ENCODE results near the gene ELMO2.

DNA sequence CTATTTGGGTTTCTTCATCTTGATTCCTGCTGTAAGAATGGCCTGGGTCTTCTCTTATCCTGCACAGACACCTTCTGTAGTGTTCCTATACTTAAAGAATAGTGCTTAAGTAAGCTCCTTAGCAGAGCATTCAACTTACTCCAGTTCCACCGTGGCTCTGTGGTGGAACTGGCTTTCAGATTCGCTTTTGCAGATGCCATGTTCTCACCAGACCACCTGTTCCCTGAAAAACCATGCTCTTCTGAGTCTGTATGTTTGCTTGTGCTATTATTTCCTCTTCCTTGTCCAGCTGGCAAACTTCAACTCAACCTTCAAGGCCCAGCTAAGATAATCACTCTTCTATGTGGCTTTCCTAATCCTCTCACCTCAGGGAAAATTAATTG is 4.9 kb downstream of the ELMO2 start:
- TF ChIP-seq, protein P1, sequence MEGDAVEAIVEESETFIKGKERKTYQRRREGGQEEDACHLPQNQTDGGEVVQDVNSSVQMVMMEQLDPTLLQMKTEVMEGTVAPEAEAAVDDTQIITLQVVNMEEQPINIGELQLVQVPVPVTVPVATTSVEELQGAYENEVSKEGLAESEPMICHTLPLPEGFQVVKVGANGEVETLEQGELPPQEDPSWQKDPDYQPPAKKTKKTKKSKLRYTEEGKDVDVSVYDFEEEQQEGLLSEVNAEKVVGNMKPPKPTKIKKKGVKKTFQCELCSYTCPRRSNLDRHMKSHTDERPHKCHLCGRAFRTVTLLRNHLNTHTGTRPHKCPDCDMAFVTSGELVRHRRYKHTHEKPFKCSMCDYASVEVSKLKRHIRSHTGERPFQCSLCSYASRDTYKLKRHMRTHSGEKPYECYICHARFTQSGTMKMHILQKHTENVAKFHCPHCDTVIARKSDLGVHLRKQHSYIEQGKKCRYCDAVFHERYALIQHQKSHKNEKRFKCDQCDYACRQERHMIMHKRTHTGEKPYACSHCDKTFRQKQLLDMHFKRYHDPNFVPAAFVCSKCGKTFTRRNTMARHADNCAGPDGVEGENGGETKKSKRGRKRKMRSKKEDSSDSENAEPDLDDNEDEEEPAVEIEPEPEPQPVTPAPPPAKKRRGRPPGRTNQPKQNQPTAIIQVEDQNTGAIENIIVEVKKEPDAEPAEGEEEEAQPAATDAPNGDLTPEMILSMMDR (IDR thresholded peaks at IDR 0.05): no peak
- no peak for TF ChIP-seq POLR2AphosphoS5 (IDR thresholded peaks at IDR 0.05)

Measured in gastroesophageal sphincter (tissue), 3 donors.